DMS153 treated with DMSO at 0.1 percent for 48 hours (cell line): ENCODE measurements around the gene SNAPC1.
"Not testable (repeated sequence)": the region's sequence is repeated elsewhere in the genome, so short reads cannot be mapped to it uniquely, and the experiment has no call there.

Experiments
- DNase-seq: peaks from one replicate; lab custom pipeline; 2025; ENCODE audit not compliant: unreplicated experiment; lab: John Stamatoyannopoulos, UW

The SNAPC1 gene

DNA sequence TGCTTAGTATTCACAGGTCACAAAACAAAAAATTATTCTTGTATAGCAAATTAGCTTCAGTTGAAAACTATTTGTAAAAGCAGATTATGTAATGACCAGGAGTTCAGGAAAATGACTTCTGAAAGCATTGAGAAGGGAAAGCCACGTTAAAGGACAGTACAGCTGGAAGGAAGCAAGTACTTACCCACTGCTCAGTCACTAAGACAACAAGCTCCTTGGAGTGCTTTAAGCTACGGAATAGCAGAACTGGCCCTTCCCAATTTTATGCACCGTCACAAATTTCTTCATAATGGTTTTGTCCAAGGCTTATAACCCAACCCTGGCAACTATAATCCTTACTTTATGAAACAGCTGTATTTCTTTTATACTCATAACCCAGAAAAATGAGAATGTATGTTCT is 13.0 kb upstream of the SNAPC1 start:
- DNase-seq, result no peak

DNA sequence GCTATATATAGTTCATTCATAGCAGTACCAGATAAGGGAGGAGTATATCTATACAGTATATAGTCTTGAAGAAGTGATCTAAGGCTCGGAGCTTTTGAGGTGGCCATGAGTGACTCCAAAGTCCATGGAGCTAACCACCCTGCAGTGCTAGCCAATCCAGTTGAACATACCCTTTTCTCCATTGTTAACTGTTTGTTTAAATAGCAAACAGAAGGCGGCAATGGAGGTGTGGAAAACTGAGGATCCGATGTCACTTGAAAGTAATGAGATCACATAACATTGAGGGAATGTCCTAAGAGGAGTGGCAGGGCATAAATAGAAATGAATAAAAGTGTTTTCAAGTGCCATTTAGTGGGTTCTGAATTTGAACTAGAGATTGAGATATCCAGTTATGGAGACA is 12.4 kb upstream of the SNAPC1 start:
- peak; percentile 88 for DNase-seq

DNA sequence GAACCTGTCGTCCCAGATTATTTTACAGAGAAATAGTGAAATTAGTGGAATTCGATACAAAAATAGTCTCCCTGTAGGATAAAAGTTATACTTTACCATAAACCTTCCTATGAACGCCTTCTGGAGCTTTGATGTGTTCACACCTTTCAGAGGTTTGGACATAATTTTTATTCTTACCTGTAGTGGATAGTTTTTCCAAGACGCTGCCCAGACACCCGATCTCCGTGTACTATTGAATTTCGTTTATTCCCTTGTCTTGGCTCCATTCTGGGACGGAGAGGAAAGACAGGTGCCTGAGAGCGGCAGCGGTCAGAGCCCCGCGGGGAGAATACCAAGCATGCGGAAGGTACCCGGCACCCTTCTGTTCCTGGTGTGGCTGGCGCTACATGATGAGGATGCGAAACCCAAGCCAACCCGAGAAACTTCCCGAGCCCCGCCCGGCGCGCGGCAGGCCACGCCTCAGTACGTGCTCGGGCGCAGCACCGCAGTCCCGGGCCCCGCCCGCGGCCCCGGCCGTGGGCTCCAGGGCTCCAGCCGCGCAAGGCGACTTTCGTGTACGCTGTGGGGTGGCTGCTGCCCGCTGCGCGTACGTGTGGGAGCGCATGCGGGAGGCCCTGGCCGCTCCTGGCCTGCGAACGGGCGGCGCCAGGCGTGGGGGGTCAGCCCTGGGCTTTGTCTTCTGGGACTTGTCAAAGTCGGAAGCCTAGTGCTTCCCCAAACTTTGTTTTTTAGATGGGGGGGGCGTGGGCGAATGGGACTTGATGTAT is 11.3 kb upstream of the SNAPC1 start:
- peak; percentile 42 for DNase-seq

DNA sequence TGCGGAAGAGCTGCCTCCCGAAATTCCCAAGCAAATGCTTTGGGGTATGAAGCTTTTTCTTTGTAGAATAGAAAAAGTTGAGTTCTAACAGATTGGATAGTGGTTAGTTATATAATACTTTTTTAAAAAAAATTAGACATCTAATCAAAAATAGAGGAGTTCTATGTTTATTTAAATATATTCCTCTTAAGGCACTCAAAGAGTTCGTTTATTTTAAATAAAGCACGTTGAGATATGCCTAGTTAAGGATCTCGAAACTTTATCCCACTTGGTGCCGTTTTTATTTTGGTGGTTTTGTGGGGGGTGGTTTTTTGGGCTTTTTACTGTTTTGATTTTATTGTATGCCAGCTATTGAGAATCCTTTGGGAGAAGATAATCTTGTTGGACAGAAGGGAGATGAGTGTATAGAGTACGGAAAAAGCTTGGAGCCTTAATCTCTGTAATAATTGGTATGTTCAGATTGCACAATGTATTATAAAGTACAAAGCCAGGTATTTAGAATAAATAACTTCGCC is 10.7 kb upstream of the SNAPC1 start:
- DNase-seq, result no peak

DNA sequence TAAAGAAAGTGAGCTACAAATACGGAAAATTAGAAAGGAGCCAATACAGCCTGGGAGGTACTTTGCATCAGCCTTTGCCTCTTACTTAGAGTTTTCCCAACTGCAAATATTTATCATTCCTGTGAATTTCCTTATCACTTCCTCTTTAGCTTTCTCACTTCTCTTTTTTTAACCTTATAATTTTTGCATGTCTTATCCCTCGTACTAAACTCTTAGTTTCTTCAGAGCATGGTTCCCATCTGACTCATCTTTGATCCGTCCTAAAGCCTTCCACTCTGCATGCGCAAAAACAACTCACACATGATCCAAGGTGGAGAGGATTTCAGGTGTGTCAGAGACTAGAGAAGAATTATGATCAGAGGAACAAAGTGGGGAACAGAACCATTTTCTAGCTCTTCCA is 9.6 kb upstream of the SNAPC1 start:
- no peak for DNase-seq

DNA sequence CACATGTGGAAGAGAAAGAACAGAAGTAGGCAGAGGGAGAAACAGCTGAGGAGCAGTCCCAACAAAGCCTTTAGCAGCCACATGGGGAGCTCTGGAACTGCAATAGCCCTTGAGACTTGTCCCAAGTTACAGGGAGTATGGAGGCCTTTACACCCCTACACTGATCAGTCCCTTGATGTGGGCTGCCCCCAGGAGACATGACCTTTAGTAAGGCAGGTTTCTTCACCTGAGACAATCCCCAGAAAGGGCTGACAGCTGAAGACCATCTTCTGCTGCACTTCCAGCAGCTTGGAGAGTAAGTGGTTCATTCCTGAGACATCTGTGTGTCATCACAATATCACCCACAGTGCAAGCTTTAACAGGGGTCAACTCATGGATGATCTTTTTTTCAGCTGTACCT is 8.6 kb upstream of the SNAPC1 start:
- no peak for DNase-seq

DNA sequence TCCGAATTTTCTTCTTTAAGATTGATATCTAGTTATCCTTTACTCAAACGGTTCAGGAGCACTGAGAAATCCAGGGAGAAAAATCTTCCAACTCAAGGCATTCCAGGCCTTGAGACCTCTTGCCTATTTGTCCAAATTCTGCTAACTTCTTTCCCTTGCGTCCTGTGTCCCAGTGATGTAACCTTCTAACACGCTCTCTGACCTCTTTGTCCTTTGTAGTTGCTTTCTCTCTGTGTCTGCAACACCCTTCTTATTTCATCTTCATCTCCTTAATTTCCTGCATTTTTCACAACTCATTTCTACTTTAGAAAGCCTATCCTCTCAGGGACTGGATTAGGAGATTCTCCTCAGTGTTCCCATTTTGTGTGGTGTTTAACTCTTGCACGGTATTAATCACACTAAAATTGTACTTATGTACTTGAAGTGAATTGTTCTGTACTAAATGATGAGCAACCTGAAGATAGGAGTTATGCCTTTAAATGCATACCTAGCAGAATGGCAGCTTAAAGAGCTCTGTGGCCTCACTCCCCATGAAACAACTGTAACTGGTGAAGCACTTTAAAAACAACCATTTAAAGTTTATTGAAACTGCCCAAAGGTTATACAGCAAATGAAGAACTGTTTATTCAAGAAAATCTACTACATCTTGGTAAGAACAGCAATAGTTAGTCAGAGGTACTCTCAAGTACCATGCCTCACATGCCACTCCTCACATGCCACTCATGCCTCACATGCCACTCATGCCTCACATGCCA is 7.4 kb upstream of the SNAPC1 start:
- no peak for DNase-seq

DNA sequence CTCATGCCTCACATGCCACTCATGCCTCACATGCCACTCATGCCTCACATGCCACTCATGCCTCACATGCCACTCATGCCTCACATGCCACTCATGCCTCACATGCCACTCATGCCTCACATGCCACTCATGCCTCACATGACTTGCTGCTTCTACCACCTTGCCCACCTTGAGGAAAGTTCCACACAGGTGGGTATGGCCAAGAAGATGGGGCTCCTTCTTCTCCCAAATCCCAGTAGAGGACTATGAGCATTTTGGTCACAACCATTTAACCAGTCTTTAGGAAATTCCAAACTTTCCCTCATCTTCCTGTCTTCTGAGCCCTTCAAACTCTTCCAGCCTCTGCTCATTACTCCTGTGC is 6.9 kb upstream of the SNAPC1 start:
- not testable (repeated sequence) for DNase-seq

DNA sequence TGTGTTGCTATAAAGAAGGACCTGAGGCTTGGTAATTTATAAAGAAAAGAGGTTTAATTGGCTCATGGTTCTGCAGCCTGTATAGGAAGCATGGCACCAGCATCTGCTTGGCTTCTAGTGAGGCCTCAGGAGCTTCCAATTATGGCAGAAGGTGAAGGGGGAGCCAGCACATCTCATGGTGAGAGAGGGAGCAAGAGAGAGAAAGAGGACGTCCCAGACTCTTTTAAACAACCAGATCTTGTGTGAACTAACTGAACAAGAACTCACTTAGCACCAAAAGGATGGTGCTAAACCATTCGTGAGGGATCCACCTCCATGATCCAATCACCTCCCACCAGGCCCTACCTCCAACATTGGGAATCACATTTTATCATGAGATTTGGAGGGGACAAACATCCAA is 6.1 kb upstream of the SNAPC1 start:
- no peak for DNase-seq

DNA sequence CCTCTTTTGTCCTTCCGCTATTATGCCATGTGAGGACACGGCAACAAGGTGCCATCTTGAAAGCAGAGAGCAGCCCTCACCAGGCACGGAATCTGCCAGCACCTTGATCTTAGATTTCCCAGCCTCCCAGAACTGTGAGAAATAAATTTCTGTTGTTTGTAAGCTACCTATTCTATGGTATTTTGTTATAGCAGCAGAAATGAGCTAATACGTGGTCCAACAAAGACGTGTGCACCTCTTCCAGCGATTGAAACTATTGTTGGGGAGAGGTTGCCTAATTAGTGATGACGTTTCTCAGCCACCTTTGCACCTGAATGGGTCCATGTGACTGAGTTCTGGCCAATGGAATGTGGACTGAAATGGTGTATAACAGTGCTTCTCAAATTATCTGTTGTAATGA is 2.3 kb upstream of the SNAPC1 start:
- DNase-seq, result no peak

DNA sequence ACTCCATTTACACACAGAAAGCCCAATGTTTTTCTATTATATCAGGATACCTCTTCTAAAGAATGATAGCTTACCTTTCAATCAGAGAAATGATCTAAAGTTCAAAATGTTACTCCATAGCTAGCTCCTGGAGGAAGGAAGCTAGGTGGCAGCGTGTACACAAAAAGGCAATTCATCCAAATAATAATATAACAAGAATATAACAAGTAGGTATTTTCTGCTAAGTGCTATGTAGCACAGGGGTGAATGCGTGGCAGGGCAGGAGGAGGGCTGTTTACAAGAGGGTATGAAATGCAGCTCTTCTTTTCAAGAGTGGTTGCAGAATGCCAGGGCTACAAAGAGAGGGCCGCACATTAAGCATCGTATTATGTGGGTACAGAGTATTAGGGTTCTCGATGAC is 663 bp upstream of the SNAPC1 start:
- no peak for DNase-seq

DNA sequence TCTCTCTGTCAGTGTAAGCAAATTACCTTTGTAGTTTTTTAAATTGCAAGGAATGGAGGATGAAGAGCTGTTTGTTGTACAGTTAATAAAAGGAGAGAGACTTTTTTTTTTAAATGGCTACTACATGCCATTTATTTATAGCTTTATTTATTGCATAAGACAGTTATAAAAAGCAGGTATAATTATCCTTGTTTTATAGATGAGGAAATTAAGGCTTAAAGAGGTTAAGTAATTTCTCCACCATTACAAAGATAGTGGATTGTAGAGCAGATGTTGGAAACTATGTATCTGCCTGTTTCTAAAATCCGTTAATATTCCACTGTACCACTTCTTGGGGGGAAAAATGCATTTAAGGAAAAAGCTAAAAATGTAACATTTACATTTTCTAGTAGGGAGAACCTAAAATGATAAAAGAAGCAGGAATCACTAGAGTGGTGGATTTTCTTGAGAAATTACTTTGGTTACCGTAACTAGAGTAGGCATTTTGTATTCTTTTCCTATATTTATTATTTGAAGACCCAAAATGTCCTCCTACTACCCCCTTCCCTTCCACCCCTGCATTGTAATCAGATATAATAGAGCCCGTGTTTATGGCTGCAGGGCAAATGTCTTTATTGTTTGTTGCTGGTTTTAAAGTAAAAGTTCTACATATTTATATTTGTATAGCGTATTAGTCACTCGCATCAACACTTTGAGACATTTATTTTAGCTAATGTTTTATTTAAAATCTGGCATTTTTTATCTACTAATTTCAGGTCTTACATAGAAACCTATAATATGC is 2.3 kb downstream of the SNAPC1 start:
- no peak for DNase-seq

DNA sequence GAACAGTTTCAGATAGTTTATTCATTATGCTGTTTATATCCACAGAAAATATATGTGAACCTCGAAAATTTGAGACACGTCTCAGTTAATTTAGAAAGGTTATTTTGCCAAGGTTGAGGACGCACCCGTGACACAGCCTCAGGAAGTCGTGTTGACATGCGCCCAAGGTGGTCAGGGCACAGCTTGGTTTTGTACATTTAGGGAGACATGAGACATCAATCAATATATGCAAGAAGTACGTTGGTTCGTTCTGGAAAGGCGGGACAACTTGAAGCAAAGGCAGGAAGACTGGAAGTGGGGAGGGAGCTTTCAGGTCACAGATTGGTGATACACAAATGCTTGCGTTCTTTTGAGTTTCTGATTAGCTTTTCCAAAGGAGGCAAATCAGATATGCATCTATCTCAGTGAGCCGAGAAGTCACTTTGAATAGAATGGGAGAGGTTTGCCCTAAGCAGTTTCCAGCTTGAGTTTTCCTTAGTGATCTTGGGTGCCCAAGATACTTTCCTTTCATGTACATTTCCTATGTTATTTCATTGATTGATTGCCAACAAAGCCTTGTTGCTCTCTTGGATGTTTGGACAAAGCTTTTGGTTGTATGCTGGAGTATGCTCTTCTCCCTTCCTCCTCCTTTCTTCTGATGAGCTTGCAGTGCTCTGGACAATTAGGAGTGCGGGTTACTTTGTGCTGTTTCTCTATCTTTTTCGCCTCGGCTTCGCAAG is 3.2 kb downstream of the SNAPC1 start:
- no peak for DNase-seq

DNA sequence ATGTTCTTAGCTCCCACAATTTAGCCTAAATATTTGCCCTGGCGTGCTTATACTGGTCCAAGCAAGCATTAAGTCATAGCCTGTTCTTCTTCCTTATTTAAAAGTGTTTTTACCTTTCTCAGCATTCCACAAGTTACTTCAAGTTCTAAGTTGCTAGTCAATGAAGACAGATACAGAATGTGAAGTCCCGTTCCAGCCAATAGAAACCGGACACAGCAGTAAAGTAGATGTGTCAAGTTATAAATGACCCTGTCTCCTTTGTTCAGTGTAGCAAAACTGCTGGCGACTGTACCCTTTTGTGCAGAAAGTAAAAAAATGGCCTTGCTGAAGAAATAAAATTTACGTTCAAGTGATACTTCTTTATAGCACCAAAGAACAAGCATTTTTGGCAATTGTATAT is 3.9 kb downstream of the SNAPC1 start:
- DNase-seq, result no peak

DNA sequence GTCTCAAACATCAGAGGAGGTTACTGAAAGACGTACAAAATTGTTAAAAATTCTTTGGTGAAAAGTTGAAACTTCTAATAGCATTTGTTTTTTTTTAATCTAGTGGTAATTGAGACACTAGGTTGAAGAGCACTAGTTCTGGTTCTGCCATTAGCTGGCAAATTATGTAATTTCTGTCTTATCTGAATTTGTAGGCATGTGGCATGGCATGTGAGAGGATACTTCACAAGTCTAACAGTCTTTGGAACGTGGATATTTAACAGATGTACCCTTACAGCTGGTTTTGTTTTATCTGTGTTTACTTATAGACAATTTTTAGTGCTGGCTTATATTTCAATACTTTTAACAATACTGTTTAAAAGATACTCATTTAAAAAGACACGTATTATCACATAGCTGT is 6.0 kb downstream of the SNAPC1 start:
- no peak for DNase-seq

DNA sequence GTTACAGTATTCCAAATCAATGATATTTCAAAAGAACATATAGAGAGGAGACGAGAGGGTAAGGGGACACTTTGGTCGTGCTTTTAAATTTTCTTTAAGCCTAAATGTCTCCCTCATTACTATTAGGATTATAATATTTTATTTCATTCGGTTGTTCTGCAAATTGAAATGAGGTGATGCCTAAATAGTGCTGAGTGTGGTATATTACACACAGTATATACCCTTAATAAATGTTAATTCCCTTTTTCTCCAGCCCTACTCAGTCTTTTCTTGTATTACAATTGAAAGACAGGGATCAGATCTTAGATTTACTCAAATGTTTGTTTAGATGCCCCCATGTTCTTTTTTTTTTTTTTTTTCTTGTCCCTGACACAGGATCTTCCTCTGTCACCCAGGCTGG is 7.7 kb downstream of the SNAPC1 start:
- no peak for DNase-seq

DNA sequence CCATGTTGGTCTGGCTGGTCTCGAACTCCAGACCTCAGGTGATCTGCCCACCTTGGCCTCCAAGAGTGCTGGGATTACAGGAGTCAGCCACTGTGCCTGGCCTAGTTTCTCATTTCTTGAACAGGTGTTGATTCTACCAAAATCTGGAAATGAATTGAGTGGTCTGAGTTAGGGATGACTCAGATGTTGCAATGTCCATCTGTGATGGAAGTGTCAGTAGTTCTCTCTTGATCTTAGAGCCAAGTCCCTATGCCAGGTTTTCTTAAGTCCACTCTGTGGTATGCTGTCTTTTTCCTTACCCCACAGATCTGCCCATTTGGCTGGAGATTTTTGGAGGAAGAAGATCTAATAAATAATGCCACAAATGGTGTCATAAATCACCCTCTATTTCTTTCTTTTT is 12.6 kb downstream of the SNAPC1 start:
- DNase-seq, result no peak

DNA sequence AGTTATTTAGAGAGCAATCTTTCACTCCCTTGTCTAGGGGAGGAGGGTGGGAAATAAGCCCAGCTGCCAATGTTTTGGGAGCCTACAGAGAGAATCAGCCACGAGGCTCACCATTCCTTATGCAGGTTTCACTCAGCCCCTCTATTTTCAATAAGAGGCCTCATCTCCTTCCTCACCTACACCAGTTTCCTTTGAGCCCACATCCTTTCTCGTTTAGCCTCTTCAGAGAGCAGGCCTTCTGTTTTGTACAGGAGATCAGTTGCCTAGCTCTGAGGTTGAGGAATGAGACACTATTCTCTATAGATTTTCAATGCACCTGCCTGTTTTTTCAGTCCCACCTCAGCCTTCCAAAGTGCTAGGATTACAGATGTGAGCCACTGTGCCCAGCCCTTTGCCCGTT is 17.9 kb downstream of the SNAPC1 start:
- DNase-seq, result no peak

DNA sequence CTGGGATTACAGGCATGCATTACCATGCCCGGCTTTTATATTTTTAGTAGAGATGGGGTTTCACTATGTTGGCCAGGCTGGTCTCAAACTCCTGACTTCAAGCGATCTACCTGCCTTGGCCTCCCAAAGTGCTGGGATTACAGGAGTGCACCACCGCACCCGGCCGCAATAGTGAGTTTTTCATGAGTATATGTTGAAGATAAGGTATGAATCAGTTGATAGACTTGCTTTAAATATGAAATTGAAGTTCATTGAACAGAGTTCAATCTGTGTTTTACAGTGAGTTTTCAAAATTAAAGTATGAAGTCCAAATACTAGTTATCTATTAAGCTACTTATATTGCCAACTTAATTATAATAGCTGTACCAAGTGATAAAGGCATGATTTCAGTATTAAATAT is 35.1 kb downstream of the SNAPC1 start:
- DNase-seq, result no peak

DNA sequence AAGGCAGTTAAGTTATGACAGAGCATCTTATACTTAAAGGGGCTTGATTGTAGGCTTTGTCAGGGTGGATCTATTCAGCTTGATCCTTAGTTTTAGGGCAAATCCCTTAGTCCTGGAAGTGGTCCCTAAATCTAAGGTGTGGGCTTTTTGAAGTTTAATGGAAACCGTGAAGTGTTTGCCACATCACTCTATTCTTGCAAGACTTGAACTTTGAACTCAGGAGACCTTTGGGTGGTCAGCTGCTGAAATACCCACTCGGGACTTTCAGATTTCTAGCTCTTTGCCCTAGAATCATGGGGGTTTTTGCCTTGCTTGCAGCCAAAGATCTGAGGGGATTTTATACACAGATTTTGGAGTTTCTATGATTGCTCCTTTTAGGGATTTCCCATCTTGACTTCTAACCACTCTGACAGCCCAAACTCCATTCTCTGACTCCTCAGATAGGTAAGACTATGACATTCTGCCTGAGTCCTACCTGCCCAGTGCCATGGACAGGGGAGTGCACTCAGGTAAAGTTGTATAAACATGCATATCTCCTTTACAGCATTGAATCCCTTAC is 39.9 kb downstream of the SNAPC1 start:
- DNase-seq, result no peak

DNA sequence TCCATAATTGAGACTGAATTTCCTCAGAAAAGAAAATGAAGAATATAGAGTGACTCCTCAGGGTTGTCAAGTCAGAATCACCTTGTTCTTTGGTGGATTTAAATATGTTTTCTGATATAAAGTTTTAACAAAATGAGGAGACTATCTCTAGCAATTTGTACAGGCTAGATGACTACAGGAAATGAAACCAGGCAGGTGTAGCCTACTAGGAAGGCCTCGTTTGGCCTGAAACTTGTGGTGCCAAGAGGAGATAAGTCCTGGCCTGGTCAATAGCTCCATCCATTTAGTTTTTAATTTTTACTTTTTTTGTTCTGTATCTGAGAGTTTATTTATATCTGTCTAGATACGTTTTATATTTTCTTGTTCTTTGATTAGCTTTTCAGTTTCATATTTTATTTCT is 41.5 kb downstream of the SNAPC1 start:
- DNase-seq, result no peak
